HepG2 (cell line): ENCODE measurements around the gene NLRC4. TPM values are rescaled to one million over a fixed set of nuclear protein-coding genes. Genes with fewer than 3 reads are reported as not detected.
"Not testable (repeated sequence)": the region's sequence is repeated elsewhere in the genome, so short reads cannot be mapped to it uniquely, and the experiment has no call there.

ENCODE experiments used
- ATAC-seq: fragments of 200-7000 bp; cut with Tn5 transposase; 3 replicates; pipeline ENCODE4 v1.9.1; 2020; ENCODE audit warnings: mild to moderate bottlenecking, moderate library complexity
- BruUV-seq: library from RNA; stranded (reverse); fragments of 400-500 nt; replicated peaks from 2 replicates; lab custom pipeline; 2021; lab: Mats Ljungman, UMichigan
- CTCF ChIA-PET: fragments of 300-600 bp; formaldehyde crosslinking; extraction: SDS; loops from one replicate; lab custom pipeline; 2021; ENCODE audit warnings: low total read pairs, inconsistent platforms, low intra/inter-chr PET ratio; lab: Yijun Ruan, JAX
- POLR2A ChIA-PET: fragments of 350-600 bp; sonication (Branson Sonifier 250); formaldehyde crosslinking; loops from one replicate; lab custom pipeline; 2020; ENCODE audit warnings: antibody characterized with exemption, inconsistent platforms; lab: Yijun Ruan, JAX
- DNase-seq: peaks from one replicate; pipeline ENCODE4 v3.0.0-alpha.2; 2015; ENCODE audit warnings: low spot score
- FAIRE-seq: peaks from 3 replicates; lab custom pipeline; 2011; peaks lifted over from hg19 to GRCh38; lab: Jason Lieb, UNC
- H2AFZ ChIP-seq: one replicate; pipeline ENCODE4 v1.6.1; 2011; ENCODE audit warnings: low read length, inconsistent platforms
- H3K27ac ChIP-seq: fragments of 300-600 bp; 3 replicates; pipeline ENCODE4 v1.8.0; 2011; ENCODE audit warnings: mixed run types, mild to moderate bottlenecking, mixed read lengths, low read length, inconsistent platforms; ENCODE audit not compliant: insufficient read depth; ENCODE audit errors: extremely low read length
- H3K27me3 ChIP-seq, 2 experiments: fragments of 200-600 bp in 1 of 2; 2 replicates in 1 of 2; 3 replicates in 1 of 2; pipeline versions ENCODE4 v1.6.0 to v1.8.0; 2011; ENCODE audit warnings: low read length in 2 of 2, mild to moderate bottlenecking in 2 of 2, moderate library complexity in 2 of 2, inconsistent platforms in 1 of 2; ENCODE audit not compliant: insufficient read depth in 2 of 2, control insufficient read depth in 1 of 2
- H3K36me3 ChIP-seq, 2 experiments: fragments of 200-600 bp in 1 of 2; replicated peaks in 1 of 2; 2 replicates in 1 of 2; 3 replicates in 1 of 2; pipeline versions ENCODE4 v1.5.1 to v1.8.0; 2011; ENCODE audit warnings: low read length in 2 of 2, inconsistent platforms in 1 of 2; ENCODE audit not compliant: insufficient read depth in 2 of 2, control insufficient read depth in 1 of 2
- H3K4me1 ChIP-seq: 2 replicates; pipeline ENCODE4 v1.5.1; 2012; ENCODE audit warnings: low read length, inconsistent platforms; ENCODE audit not compliant: insufficient read depth
- H3K4me2 ChIP-seq: 2 replicates; pipeline ENCODE4 v1.6.0; 2011; ENCODE audit warnings: low read depth, low read length, inconsistent platforms
- H3K4me3 ChIP-seq, 3 experiments: fragments of 200-600 bp in 1 of 3; sonication (generic), shearing (Covaris generic) in 1 of 3; replicated peaks in 1 of 3; 2 replicates each; pipeline ENCODE4 v1.5.1; 2011 to 2016; ENCODE audit warnings: low read length in 3 of 3, inconsistent platforms in 2 of 3, low read depth in 2 of 3, mild to moderate bottlenecking in 2 of 3, control low read depth in 1 of 3, mixed read lengths in 1 of 3; ENCODE audit not compliant: insufficient read depth in 1 of 3
- H3K79me2 ChIP-seq: one replicate; pipeline ENCODE4 v1.6.1; 2011; ENCODE audit warnings: low read length, inconsistent platforms; ENCODE audit not compliant: insufficient read depth
- H3K9ac ChIP-seq: 2 replicates; pipeline ENCODE4 v1.6.0; 2011; ENCODE audit warnings: mild to moderate bottlenecking, low read depth, low read length, inconsistent platforms; ENCODE audit not compliant: insufficient read depth
- H3K9me3 ChIP-seq: 2 replicates; pipeline ENCODE4 v1.5.1; 2012; ENCODE audit warnings: mild to moderate bottlenecking, low read length
- H4K20me1 ChIP-seq: 2 replicates; pipeline ENCODE4 v1.6.0; 2011; ENCODE audit warnings: inconsistent platforms, mild to moderate bottlenecking, low read length, moderate library complexity; ENCODE audit not compliant: insufficient read depth
- MAFF ChIP-seq: IDR thresholded peaks from 2 replicates; pipeline ENCODE4 v1.6.1; 2011; ENCODE audit warnings: low read depth, low read length, improper control_type of control experiment
- MAFK ChIP-seq, 2 experiments: IDR thresholded peaks in 1 of 2; conservative IDR thresholded peaks in 1 of 2; 2 replicates each; pipeline ENCODE4 v1.6.1; 2011; ENCODE audit warnings: improper control_type of control experiment in 2 of 2, low read length in 2 of 2
- NCOA1 ChIP-seq: sonication (generic); formaldehyde crosslinking; IDR thresholded peaks from 2 replicates; pipeline ENCODE4 v1.9.0; 2021; ENCODE audit warnings: missing genetic modification reagents
- WGBS: methylation state at CpG from one replicate; pipeline ENCODE4 v1.1.6; 2017; ENCODE audit warnings: low lambda C conversion rate; 5-methylcytosine and 5-hydroxymethylcytosine counted together
- in situ Hi-C: cut with HindIII; loops from 2 replicates; pipeline ENCODE4 v1.10.0; 2017; ENCODE audit warnings: low pct_unique_long_range_greater_than_20kb; ENCODE audit not compliant: extremely low pct_ligation_motif_present
- intact Hi-C: fragments of 100-400 bp; cut with micrococcal nuclease; formaldehyde crosslinking; loops from one replicate; pipeline ENCODE4 v1.10.0; 2022; ENCODE audit not compliant: unreplicated experiment
- polyA plus RNA-seq, 8 experiments: library from polyadenylated mRNA; depleted of rRNA in 3 of 8; stranded (reverse) in 7 of 8; unstranded in 1 of 8; fragments of >200 nt; fragmentation: Illumina TruSeq in 4 of 8; extraction: Trizol in 4 of 8; gene quantifications; 2 replicates each; pipeline versions ENCODE4 v1.2.1 to v1.2.3, GENCODE V29; 2011 to 2016; ENCODE audit warnings: low read depth in 4 of 8, missing spikeins in 1 of 8, mixed read lengths in 1 of 8; ENCODE audit not compliant: insufficient read depth in 1 of 8
- total RNA-seq, 5 experiments: library from RNA; depleted of rRNA; stranded (reverse); fragments of >200 nt; fragmentation: Illumina TruSeq; extraction: Trizol; gene quantifications; 2 replicates each; pipeline ENCODE4 v1.2.3, GENCODE V29; 2016; ENCODE audit warnings: low read depth in 1 of 5
- TF ChIP-seq, protein P1 (sequence below): sonication (generic); formaldehyde crosslinking; IDR thresholded peaks from 2 replicates; pipeline ENCODE4 v1.4.0; 2020; ENCODE audit warnings: missing genetic modification reagents
- TF ChIP-seq, protein P2 (sequence below): sonication (generic); formaldehyde crosslinking; IDR thresholded peaks from 2 replicates; pipeline ENCODE4 v1.5.0; 2020; ENCODE audit warnings: missing genetic modification reagents

The NLRC4 gene
- total and polyA plus RNA-seq, 2 of the 13 experiments (the other 11 are each of a cell fraction or from before 2014, with no cell fraction given): 0.15 to 0.29 TPM

DNA sequence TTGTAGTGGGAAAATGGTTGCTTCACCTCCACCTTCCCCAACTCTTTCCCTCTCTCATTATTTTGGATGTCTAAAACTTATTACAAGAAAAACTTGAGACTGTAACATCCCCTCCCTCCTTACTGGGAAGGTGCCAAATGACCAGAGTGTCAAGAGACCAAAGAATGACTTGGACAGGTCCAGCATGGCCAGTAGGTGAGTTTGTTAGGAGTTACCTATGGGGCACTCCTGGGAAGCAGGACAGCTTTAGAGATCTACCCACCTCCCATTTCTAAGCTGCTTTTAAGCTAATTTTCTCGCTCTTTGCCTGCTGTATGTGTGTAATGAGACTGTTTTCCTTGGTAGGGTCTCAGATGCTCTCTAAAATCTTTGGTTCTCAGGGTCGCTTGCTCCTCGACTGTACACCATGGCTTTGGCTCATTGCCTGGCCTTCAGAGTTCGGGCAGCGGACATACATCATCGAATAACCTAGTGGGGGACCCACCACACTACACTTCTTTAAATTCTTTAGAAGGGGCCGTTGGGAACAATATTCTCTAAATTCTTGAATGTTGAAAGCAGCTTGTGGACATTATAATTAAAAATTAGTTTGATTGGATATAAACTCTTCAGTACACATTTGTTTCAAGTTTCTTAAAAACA, 53.8 kb downstream of the NLRC4 start (continued):
- TF ChIP-seq, protein P1, sequence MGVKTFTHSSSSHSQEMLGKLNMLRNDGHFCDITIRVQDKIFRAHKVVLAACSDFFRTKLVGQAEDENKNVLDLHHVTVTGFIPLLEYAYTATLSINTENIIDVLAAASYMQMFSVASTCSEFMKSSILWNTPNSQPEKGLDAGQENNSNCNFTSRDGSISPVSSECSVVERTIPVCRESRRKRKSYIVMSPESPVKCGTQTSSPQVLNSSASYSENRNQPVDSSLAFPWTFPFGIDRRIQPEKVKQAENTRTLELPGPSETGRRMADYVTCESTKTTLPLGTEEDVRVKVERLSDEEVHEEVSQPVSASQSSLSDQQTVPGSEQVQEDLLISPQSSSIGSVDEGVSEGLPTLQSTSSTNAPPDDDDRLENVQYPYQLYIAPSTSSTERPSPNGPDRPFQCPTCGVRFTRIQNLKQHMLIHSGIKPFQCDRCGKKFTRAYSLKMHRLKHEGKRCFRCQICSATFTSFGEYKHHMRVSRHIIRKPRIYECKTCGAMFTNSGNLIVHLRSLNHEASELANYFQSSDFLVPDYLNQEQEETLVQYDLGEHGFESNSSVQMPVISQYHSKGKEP (CRISPR knock-in tag): no peak
- TF ChIP-seq NCOA1 (CRISPR knock-in tag): no peak

DNA sequence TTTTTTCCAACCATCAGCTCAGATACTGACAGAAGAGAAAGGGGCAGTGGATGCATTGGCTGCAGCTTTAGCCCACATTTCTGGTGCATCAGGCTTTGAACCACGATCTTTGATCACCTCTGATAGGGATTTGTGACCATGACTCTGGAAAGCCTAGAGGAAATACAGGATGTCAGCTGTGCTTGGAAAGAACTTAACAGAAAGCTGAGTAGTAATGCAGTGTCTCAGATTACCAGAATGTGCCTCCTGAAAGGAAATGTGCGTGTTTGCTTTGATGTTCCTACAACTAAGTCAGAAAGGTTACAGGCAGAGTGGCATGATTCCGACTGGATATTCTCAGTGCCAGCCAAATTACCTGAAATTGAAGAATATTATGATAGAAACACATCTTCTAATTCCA, 61.3 kb downstream of the NLRC4 start:
- CTCF ChIA-PET, H4K20me1 ChIP-seq, POLR2A ChIA-PET, H3K4me2 ChIP-seq, H3K9me3 ChIP-seq, H2AFZ ChIP-seq, DNase-seq, in situ Hi-C loops, H3K27me3 ChIP-seq, H3K4me1 ChIP-seq, FAIRE-seq, intact Hi-C loops, BruUV-seq, H3K79me2 ChIP-seq, H3K9ac ChIP-seq, H3K27ac ChIP-seq, ATAC-seq, H3K4me3 ChIP-seq: not testable (repeated sequence)
- peaks cover 12 to 32% of the 10 kb centered on the region in 2 experiments for H3K36me3 ChIP-seq
- 94% methylated on average over 3 of the region's 3 CpGs for WGBS

DNA sequence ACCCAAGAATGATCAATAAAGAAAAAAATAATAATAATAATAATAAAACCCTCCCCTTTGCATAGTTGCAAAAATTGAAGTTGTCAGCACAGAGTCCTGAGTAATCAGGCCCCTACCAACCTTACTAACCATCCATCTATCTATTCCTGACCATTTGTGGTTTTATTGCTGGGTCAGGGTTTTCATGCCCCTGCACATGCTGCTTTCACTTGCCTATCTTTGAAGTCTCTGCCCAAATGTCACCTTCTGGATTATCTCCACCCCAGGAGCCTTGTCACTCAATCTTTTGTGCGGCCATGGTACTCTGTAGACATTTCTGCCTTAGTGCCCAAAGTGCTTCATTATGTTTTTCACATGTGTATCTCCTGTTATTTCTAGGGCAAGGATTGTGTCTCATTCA, 63.9 kb downstream of the NLRC4 start:
- H3K9me3 ChIP-seq: no peaks in the 10 kb centered on the region
- H3K4me1 ChIP-seq: no peaks in the 10 kb centered on the region
- in situ Hi-C loops (no loop called here), intact Hi-C loops (no loop called here)
- TF ChIP-seq, protein P2, sequence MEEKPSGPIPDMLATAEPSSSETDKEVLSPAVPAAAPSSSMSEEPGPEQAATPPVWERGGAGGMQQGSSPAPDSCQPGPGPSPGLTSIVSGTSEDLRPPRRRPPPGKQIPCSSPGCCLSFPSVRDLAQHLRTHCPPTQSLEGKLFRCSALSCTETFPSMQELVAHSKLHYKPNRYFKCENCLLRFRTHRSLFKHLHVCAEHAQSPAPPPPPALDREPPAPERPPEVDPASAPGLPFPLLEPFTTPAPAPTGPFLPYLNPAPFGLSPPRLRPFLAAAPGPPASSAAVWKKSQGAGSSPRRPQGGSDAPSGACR (CRISPR knock-in tag): no peak
- TF ChIP-seq MAFK (conservative IDR thresholded peaks at IDR 0.05 in 1 of 2, IDR thresholded peaks at IDR 0.05 in 1 of 2; ENCODE audit: low read length in 2 of 2): peak in 1 of 2 experiments; percentile 45; a peak in 2 of 4 replicates
- 0 out of 2 replicates have a peak, but pooled peaks have one; percentile 11 for TF ChIP-seq MAFF
- WGBS: 95% methylated on average over 1 of the region's 1 CpG
- H3K36me3 ChIP-seq: peaks cover 17 to 57% of the 10 kb centered on the region in 2 experiments
- ChIA-PET POLR2A (no interaction called here), CTCF (no interaction called here)
- H3K4me3 ChIP-seq: no peak overlapping the region
- FAIRE-seq (no peak), ATAC-seq (no peak), DNase-seq (no peak)
- no peak overlapping the region for H3K27ac ChIP-seq
- no peaks in the 10 kb centered on the region for H3K27me3 ChIP-seq
- BruUV-seq: no TSS peak
- H3K79me2 ChIP-seq: no peaks in the 10 kb centered on the region
- no peak overlapping the region for H2AFZ ChIP-seq
- H4K20me1 ChIP-seq: no peaks in the 10 kb centered on the region
- no peak overlapping the region for H3K9ac ChIP-seq
- H3K4me2 ChIP-seq: no peak overlapping the region
